Body of pancreas (tissue), 4 donors: ENCODE data around the gene MEX3A.
"Not testable (repeated sequence)": the region's sequence is repeated elsewhere in the genome, so short reads cannot be mapped to it uniquely, and the experiment has no call there.

Source experiments
- CTCF ChIP-seq, 7 experiments: fragments of 450-650 bp in 4 of 7; fragments of 200-600 bp in 3 of 7; sonication (generic) in 3 of 7; IDR thresholded peaks; one replicate each; pipeline ENCODE4 v1.5.1; 2016 to 2019; ENCODE audit warnings: antibody characterized with exemption in 7 of 7
- POLR2A ChIP-seq, 3 donors: fragments of 450-650 bp; IDR thresholded peaks; one replicate each; pipeline ENCODE4 v1.6.1; 2016; ENCODE audit warnings: antibody characterized with exemption in 3 of 3, mild to moderate bottlenecking in 2 of 3

GRCh38 chr1:156121005-156121404 is 38.7 kb upstream of the MEX3A start:
- not testable (repeated sequence) for TF ChIP-seq CTCF, POLR2A (IDR thresholded peaks at IDR 0.05)
